Measurements from ENCODE around the gene CDCA4. TPM values are rescaled to one million over a fixed set of nuclear protein-coding genes. Genes with fewer than 3 reads are reported as not detected.

Gene CDCA4
- total and polyA plus RNA-seq, 3 donors from 2014 or later, result 18.3 to 27.5 (median 26.2) TPM

- Histone ChIP-seq H3K27me3 (no peaks in the 10 kb centered on the region), H3K4me3 (no peak overlapping the region), H3K9me3 (no peaks in the 10 kb centered on the region), H3K4me1 (peaks cover 6% of the 10 kb centered on the region), H3K27ac (no peak overlapping the region), H3K36me3 (ENCODE audit: low read depth, missing control alignments) (no peaks in the 10 kb centered on the region)
- 93 to 95% methylated on average over 16 of the region's 16 CpGs for WGBS, 2 donors
- no peak for DNase-seq
- intact Hi-C loops (cut with DNase I; ENCODE audit: low total_unique reads), result loop anchor here (10.0 kb wide), 1 partner anchor 51 kb away; the partner anchor contains the start of gene AHNAK2
- TF ChIP-seq CTCF (IDR thresholded peaks at IDR 0.05), result no peak
- no peak for TF ChIP-seq POLR2A (IDR thresholded peaks at IDR 0.05)
These were observed 5.3 kb upstream of the CDCA4 start for GRCh38 chr14:105026033-105026785.

- Histone ChIP-seq H3K27me3 (no peaks in the 10 kb centered on the region), H3K4me1 (peaks cover 6% of the 10 kb centered on the region), H3K27ac (no peak overlapping the region), H3K36me3 (ENCODE audit: low read depth, missing control alignments) (no peaks in the 10 kb centered on the region), H3K9me3 (no peaks in the 10 kb centered on the region), H3K4me3 (no peak overlapping the region)
- no peak for DNase-seq
- intact Hi-C loops (cut with DNase I; ENCODE audit: low total_unique reads), result loop anchor here (10.0 kb wide), 1 partner anchor 51 kb away; the partner anchor contains the start of gene AHNAK2
- no peak for TF ChIP-seq CTCF (IDR thresholded peaks at IDR 0.05)
- no peak for TF ChIP-seq POLR2A (IDR thresholded peaks at IDR 0.05)
- 91 to 93% methylated on average over 6 of the region's 6 CpGs for WGBS, 2 donors
These were observed 4.5 kb upstream of the CDCA4 start for GRCh38 chr14:105025429-105025828.

- 61 to 71% methylated on average over 4 of the region's 4 CpGs for WGBS, 2 donors
- intact Hi-C loops (cut with DNase I; ENCODE audit: low total_unique reads), result loop anchor here (10.0 kb wide), 1 partner anchor 49 kb away; the partner anchor contains the start of gene AHNAK2
- H3K27ac ChIP-seq, result no peak overlapping the region
These were observed 3.1 kb upstream of the CDCA4 start for GRCh38 chr14:105023791-105024480.

GRCh38 chr14:105023144-105023543 lies 2.3 kb upstream of the CDCA4 start:
- 53 to 64% methylated on average over 11 of the region's 11 CpGs for WGBS, 2 donors

More at GRCh38 chr14:105023791-105024480, 3.1 kb upstream of the CDCA4 start:
- TF ChIP-seq CTCF (IDR thresholded peaks at IDR 0.05), result no peak
- no peak for TF ChIP-seq POLR2A (IDR thresholded peaks at IDR 0.05)
- H3K4me1 ChIP-seq, result peaks cover 11% of the 10 kb centered on the region
- H3K36me3 ChIP-seq (ENCODE audit: low read depth, missing control alignments), result no peaks in the 10 kb centered on the region
- H3K27me3 ChIP-seq, result no peaks in the 10 kb centered on the region
- DNase-seq, result no peak
- no peaks in the 10 kb centered on the region for H3K9me3 ChIP-seq
- no peak overlapping the region for H3K4me3 ChIP-seq

More at GRCh38 chr14:105023144-105023543, 2.3 kb upstream of the CDCA4 start:
- Histone ChIP-seq H3K27ac (no peak overlapping the region), H3K4me3 (no peak overlapping the region), H3K9me3 (no peaks in the 10 kb centered on the region), H3K4me1 (peaks cover 11% of the 10 kb centered on the region), H3K36me3 (ENCODE audit: low read depth, missing control alignments) (no peaks in the 10 kb centered on the region), H3K27me3 (no peaks in the 10 kb centered on the region)
- TF ChIP-seq POLR2A (IDR thresholded peaks at IDR 0.05) (no peak), CTCF (IDR thresholded peaks at IDR 0.05) (no peak)
- intact Hi-C loops (cut with DNase I; ENCODE audit: low total_unique reads), result loop anchor here (10.0 kb wide), 1 partner anchor 48 kb away; the partner anchor contains the start of gene AHNAK2
- DNase-seq, result no peak

Data from testis (tissue), 3 donors.